ENCODE measurements around the gene PTPN9.

DNA sequence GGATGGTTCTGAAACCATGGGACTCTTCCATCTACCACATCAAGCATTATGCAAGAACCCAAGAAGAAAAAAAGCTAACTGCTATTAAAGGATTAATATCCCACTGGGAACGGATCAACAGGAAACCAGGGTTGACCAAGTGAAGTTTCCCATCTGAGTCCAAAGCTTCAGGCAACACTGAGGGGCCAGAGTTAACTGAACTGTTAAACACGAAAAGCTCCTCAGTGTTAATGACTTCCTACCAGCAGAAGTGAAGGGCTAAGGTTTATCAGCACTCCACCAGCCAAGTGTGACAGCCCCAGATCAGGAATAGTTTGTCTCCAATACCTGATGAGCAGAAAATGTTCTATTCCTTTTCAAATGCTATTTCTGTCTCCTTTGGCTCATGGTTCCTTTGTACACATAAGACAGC lies 36.7 kb downstream of the PTPN9 start:
- TF ChIP-seq ZFP3 (CRISPR knock-in tag; IDR thresholded peaks at IDR 0.05) (no peak), TOX (CRISPR knock-in tag; IDR thresholded peaks at IDR 0.05; ENCODE audit: borderline replicate concordance) (no peak), ISL1 (CRISPR knock-in tag; IDR thresholded peaks at IDR 0.05) (no peak), BACH2 (CRISPR knock-in tag; IDR thresholded peaks at IDR 0.05; ENCODE audit: borderline replicate concordance) (no peak)

All from SK-N-SH treated with all-trans-retinoic acid at 6 μM for 48 hours (cell line).